ENCODE data around the gene PDGFA. TPM values are rescaled to one million over a fixed set of nuclear protein-coding genes. Genes with fewer than 3 reads are reported as not detected.

Gene PDGFA
- total and polyA plus RNA-seq, 4 experiments from 2014 or later, result 0.20 TPM; not detected in 3

GRCh38 chr7:484356-485101, 35.1 kb downstream of the PDGFA start:
- H3K4me1 Mint-ChIP-seq, result no peaks in the 10 kb centered on the region
- peaks cover 4 to 9% of the 10 kb centered on the region in 2 donors for H3K27me3 Mint-ChIP-seq
- peaks cover 0 to 7% of the 10 kb centered on the region in 2 donors for H3K36me3 Mint-ChIP-seq
- no peak overlapping the region for H3K4me3 Mint-ChIP-seq
- no peaks in the 10 kb centered on the region for H3K27me3 ChIP-seq (ENCODE audit: insufficient read depth, low read length)
- H3K4me1 ChIP-seq (ENCODE audit: insufficient read depth, low read length), result no peaks in the 10 kb centered on the region
- intact Hi-C loops (cut with micrococcal nuclease), result no loop called here
- ChIA-PET POLR2A (ENCODE audit: partially characterized antibody) (no interaction called here), CTCF (ENCODE audit: partially characterized antibody) (no interaction called here)
- no peak overlapping the region for H3K27ac ChIP-seq (ENCODE audit: low read depth, low read length)
- DNase-seq, result no peak
- peaks cover 0 to 8% (median 4%) of the 10 kb centered on the region in 8 donors for H3K9me3 Mint-ChIP-seq
- no peak overlapping the region for H3K4me3 ChIP-seq (ENCODE audit: low read length in 2 of 2)
- H3K36me3 ChIP-seq (ENCODE audit: insufficient read depth, low read length), result no peaks in the 10 kb centered on the region
- no peaks in the 10 kb centered on the region for H3K9me3 ChIP-seq (ENCODE audit: control insufficient read depth in 1 of 2, low read length in 2 of 2)
- no peak overlapping the region for H3K27ac Mint-ChIP-seq

DNA sequence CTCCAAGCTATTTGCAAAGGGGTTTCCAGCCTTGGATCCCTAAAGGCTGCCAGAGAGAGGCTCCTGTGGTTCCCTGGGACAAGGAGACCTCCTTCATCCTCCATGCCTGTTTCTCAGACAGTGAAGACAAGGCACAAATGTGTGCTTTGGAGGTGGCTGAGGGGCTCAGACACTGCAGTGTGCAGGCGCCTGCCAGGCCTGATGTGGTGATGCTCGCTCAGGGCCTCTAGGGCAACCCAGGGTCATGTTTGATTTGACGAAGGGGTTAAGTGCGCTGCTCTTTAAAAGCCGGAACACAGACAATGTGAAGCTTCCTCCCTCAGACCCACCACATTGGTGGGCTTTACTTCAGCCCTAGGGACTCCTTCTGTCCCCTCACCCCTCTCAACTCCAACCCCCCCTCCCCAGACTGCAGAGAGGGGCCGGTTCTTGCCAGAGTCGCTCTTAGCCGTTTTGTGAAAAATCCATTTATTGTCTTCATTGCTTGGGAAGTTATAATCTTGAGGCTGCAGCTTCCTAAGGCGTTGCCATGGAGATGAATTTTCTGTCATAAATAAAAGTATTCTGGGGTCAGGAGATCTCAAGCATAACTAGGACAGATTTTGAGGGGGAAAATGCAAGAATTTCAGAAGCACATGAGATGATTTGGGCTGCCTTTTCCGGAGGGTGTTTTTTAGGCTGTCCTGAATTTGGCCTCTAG, 35.8 kb downstream of the PDGFA start:
- Histone ChIP-seq H3K27ac (ENCODE audit: low read depth, low read length) (no peak overlapping the region), H3K9me3 (ENCODE audit: control insufficient read depth in 1 of 2, low read length in 2 of 2) (no peaks in the 10 kb centered on the region), H3K4me1 (ENCODE audit: insufficient read depth, low read length) (no peaks in the 10 kb centered on the region), H3K36me3 (ENCODE audit: insufficient read depth, low read length) (no peaks in the 10 kb centered on the region), H3K27me3 (ENCODE audit: insufficient read depth, low read length) (no peaks in the 10 kb centered on the region), H3K4me3 (ENCODE audit: low read length in 2 of 2) (no peak overlapping the region)
- Mint-ChIP-seq H3K4me1 (no peaks in the 10 kb centered on the region), H3K27ac (no peak overlapping the region), H3K27me3 (peaks cover 4 to 12% of the 10 kb centered on the region in 2 donors), H3K36me3 (peaks cover 0 to 7% of the 10 kb centered on the region in 2 donors), H3K4me3 (no peak overlapping the region), H3K9me3 (peaks cover 0 to 8% (median 4%) of the 10 kb centered on the region in 8 donors)
- ChIA-PET CTCF (ENCODE audit: partially characterized antibody) (no interaction called here), POLR2A (ENCODE audit: partially characterized antibody) (no interaction called here)
- intact Hi-C loops (cut with micrococcal nuclease), result no loop called here
- no peak for DNase-seq

DNA sequence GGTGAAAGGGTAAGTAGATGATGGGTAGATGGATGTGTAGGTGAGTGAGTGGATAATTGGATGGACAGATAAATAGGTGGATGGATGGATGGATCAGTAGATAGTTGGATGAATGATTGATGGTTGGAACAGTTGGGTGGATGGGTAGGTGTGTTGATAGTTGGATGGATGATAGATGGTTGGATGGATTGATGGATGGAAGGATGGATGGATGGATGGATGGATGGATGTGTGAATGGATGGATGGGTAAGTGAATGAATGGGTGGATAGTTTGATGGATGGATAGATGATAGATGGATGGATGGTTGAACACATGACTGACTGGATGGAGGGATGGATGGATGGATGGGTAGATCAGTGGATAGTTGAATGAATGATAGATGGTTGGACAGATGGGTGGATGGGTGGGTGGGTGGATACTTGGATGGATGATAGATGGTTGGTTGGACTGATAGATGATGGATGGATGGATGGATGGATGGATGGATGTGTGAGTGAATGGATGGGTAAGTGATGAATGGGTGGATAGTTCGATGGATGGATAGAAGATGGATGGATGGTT, 37.0 kb downstream of the PDGFA start:
- CTCF ChIA-PET (ENCODE audit: partially characterized antibody), result no interaction called here
- H3K36me3 Mint-ChIP-seq, result peaks cover 0 to 7% of the 10 kb centered on the region in 2 donors
- no peaks in the 10 kb centered on the region for H3K4me1 Mint-ChIP-seq
- Histone ChIP-seq H3K4me3 (ENCODE audit: low read length in 2 of 2) (no peak overlapping the region), H3K9me3 (ENCODE audit: control insufficient read depth in 1 of 2, low read length in 2 of 2) (no peaks in the 10 kb centered on the region), H3K36me3 (ENCODE audit: insufficient read depth, low read length) (no peaks in the 10 kb centered on the region), H3K4me1 (ENCODE audit: insufficient read depth, low read length) (no peaks in the 10 kb centered on the region), H3K27me3 (ENCODE audit: insufficient read depth, low read length) (no peaks in the 10 kb centered on the region), H3K27ac (ENCODE audit: low read depth, low read length) (no peak overlapping the region)
- H3K27me3 Mint-ChIP-seq, result peaks cover 4 to 12% of the 10 kb centered on the region in 2 donors
- H3K27ac Mint-ChIP-seq, result no peak overlapping the region
- no peak for DNase-seq
- peak overlapping the region in 1 of 8 donors; percentile 36 for H3K4me3 Mint-ChIP-seq
- peaks cover 0 to 8% (median 4%) of the 10 kb centered on the region in 8 donors for H3K9me3 Mint-ChIP-seq
- intact Hi-C loops (cut with micrococcal nuclease), result no loop called here
- POLR2A ChIA-PET (ENCODE audit: partially characterized antibody), result no interaction called here

DNA sequence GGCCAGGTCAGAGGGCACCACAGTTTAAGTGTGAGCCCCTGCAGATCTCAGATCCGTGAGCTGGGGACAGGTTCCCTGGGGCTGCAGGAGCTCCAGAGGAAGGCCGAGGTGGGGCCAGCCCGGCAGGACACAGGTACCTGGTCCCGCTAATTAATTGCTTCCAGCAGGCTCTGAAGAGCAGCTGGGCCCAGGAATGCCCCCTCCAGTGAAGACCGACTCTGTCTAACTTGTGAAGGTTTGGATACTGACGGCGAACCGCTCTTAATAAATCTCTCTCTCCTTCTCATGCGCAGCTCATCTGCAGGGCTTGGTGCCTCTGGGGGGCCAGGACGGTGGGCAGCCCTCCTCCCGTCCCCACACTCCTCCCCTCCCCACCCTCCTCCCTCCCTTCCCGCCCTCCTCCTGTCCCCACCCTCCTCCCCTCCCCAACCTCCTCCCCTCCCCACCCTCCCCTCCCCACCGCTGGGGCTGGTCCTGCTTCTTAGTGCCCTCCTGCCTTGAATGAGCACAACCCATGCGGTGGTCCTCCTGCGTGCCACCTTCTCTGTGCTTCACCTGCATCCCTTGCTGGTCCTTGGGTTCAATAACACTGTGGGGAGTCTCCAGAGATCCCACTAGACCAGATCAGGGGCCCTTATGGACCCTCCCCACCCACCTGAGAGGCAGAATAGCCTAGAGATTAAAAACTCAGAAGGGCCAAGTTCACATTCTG, 38.3 kb downstream of the PDGFA start:
- no peaks in the 10 kb centered on the region for H3K9me3 ChIP-seq (ENCODE audit: control insufficient read depth in 1 of 2, low read length in 2 of 2)
- Mint-ChIP-seq H3K4me3 (no peak overlapping the region), H3K9me3 (peaks cover 0 to 8% (median 4%) of the 10 kb centered on the region in 8 donors), H3K4me1 (no peaks in the 10 kb centered on the region), H3K36me3 (peaks cover 0 to 7% of the 10 kb centered on the region in 2 donors), H3K27ac (no peak overlapping the region), H3K27me3 (peaks cover 2 to 9% of the 10 kb centered on the region in 2 donors)
- no peaks in the 10 kb centered on the region for H3K36me3 ChIP-seq (ENCODE audit: insufficient read depth, low read length)
- ChIA-PET POLR2A (ENCODE audit: partially characterized antibody) (no interaction called here), CTCF (ENCODE audit: partially characterized antibody) (no interaction called here)
- intact Hi-C loops (cut with micrococcal nuclease), result no loop called here
- no peaks in the 10 kb centered on the region for H3K4me1 ChIP-seq (ENCODE audit: insufficient read depth, low read length)
- no peak overlapping the region for H3K27ac ChIP-seq (ENCODE audit: low read depth, low read length)
- DNase-seq, result no peak
- no peak overlapping the region for H3K4me3 ChIP-seq (ENCODE audit: low read length in 2 of 2)
- no peaks in the 10 kb centered on the region for H3K27me3 ChIP-seq (ENCODE audit: insufficient read depth, low read length)

DNA sequence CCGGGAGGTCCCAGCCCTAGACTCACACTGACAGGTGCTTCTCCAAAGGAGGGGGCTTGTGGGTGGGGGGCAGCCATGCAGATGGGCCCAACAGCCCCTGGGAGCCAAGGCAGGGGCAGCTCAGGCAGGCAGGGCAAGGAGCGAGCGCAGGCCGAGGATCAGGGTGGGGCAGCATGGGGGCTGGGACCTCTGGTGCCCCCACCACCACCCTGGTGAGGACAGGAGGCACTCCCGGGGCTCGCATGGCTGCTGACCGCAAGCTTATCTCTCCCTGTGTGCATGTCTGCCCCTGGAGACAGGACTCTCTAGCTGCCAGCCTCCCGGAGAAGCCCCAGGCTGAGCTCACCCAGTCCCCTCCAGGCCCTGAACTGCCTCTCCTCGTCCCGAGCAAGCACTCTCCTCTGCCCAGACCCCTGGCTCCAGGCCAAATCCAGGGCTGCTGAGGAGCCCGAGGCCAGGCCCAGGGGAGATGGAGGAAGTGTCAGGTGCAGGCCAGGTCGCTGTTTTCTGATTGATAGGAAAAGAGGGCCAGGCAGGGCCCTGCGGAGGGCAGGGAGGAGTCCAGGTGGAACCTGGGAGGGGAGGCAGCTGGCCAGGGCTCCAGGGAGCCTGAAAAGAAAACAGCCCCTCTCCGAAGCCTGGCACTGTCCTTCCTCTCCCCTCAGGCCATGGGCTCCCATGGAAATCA, 39.0 kb downstream of the PDGFA start:
- H3K27ac ChIP-seq (ENCODE audit: low read depth, low read length), result no peak overlapping the region
- Mint-ChIP-seq H3K9me3 (peaks cover 0 to 8% (median 4%) of the 10 kb centered on the region in 8 donors), H3K4me3 (no peak overlapping the region), H3K27me3 (peaks cover 2 to 9% of the 10 kb centered on the region in 2 donors), H3K36me3 (peaks cover 0 to 7% of the 10 kb centered on the region in 2 donors), H3K27ac (no peak overlapping the region), H3K4me1 (no peaks in the 10 kb centered on the region)
- POLR2A ChIA-PET (ENCODE audit: partially characterized antibody), result no interaction called here
- DNase-seq, result no peak
- no peaks in the 10 kb centered on the region for H3K9me3 ChIP-seq (ENCODE audit: control insufficient read depth in 1 of 2, low read length in 2 of 2)
- H3K4me1 ChIP-seq (ENCODE audit: insufficient read depth, low read length), result no peaks in the 10 kb centered on the region
- H3K4me3 ChIP-seq (ENCODE audit: low read length in 2 of 2), result no peak overlapping the region
- no peaks in the 10 kb centered on the region for H3K27me3 ChIP-seq (ENCODE audit: insufficient read depth, low read length)
- H3K36me3 ChIP-seq (ENCODE audit: insufficient read depth, low read length), result no peaks in the 10 kb centered on the region
- intact Hi-C loops (cut with micrococcal nuclease), result no loop called here
- CTCF ChIA-PET (ENCODE audit: partially characterized antibody), result no interaction called here

DNA sequence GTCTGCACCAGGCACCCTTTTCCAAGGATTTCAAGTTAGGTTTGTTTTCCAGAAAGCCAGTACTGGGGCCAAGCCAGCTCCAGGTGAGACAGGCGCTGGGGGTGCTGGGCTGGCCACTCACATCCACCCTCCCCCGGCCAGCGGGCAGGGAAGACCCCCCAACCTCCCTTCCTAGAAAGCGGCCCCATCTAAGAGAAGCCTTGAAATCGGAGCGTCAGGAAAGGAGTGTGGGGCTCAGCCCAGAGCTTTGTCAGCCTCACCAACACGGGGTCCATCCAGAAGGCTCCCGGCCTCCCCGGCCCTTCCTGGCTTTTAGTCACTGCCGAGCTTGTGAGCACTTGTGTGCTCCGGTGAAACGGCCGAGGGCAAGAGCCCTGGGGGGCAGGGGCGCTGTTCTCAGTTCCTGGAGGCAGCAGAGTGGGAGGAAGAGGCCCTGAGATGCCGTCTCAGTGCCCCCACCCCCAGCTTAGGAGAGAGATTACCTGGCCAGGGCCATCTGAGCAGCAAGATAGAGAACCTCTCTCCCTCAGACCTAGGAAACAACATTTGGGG, 39.6 kb downstream of the PDGFA start:
- Histone ChIP-seq H3K27me3 (ENCODE audit: insufficient read depth, low read length) (no peaks in the 10 kb centered on the region), H3K4me3 (ENCODE audit: low read length in 2 of 2) (no peak overlapping the region), H3K9me3 (ENCODE audit: control insufficient read depth in 1 of 2, low read length in 2 of 2) (no peaks in the 10 kb centered on the region), H3K36me3 (ENCODE audit: insufficient read depth, low read length) (no peaks in the 10 kb centered on the region), H3K4me1 (ENCODE audit: insufficient read depth, low read length) (no peaks in the 10 kb centered on the region), H3K27ac (ENCODE audit: low read depth, low read length) (no peak overlapping the region)
- CTCF ChIA-PET (ENCODE audit: partially characterized antibody), result interaction anchor here (0.9 kb wide), 1 partner anchor 147 kb away, joined by 4 read pairs; no protein-coding TSS in a partner anchor
- H3K27me3 Mint-ChIP-seq, result peaks cover 2 to 9% of the 10 kb centered on the region in 2 donors
- DNase-seq, result no peak
- H3K9me3 Mint-ChIP-seq, result peaks cover 0 to 8% (median 4%) of the 10 kb centered on the region in 8 donors
- H3K36me3 Mint-ChIP-seq, result peaks cover 0 to 7% of the 10 kb centered on the region in 2 donors
- H3K4me1 Mint-ChIP-seq, result no peaks in the 10 kb centered on the region
- intact Hi-C loops (cut with micrococcal nuclease), result no loop called here
- H3K27ac Mint-ChIP-seq, result no peak overlapping the region
- POLR2A ChIA-PET (ENCODE audit: partially characterized antibody), result no interaction called here
- H3K4me3 Mint-ChIP-seq, result no peak overlapping the region
